GM12878 (cell line): Measurements from ENCODE around the gene TRAPPC6A. TPM values are rescaled to one million over a fixed set of nuclear protein-coding genes. Genes with fewer than 3 reads are reported as not detected.

ENCODE experiments used
- CTCF ChIP-seq, 3 experiments: IDR thresholded peaks in 2 of 3; conservative IDR thresholded peaks in 1 of 3; 2 replicates each; pipeline ENCODE4 v1.5.1; 2011; ENCODE audit warnings: low read depth in 3 of 3, low read length in 3 of 3, mild to moderate bottlenecking in 3 of 3, control low read depth in 2 of 3, moderate library complexity in 2 of 3, inconsistent platforms in 1 of 3, mixed read lengths in 1 of 3; ENCODE audit not compliant: control insufficient read depth in 2 of 3, insufficient read depth in 1 of 3; ENCODE audit errors: extremely low read depth in 1 of 3
- GABPA ChIP-seq: IDR thresholded peaks from 2 replicates; pipeline ENCODE4 v1.6.1; 2014; ENCODE audit warnings: antibody characterized with exemption, low read depth, mild to moderate bottlenecking, inconsistent platforms
- JUNB ChIP-seq: IDR thresholded peaks from 2 replicates; pipeline ENCODE4 v1.6.1; 2016; ENCODE audit warnings: antibody characterized with exemption, mild to moderate bottlenecking
- RAD21 ChIP-seq: IDR thresholded peaks from 2 replicates; pipeline ENCODE4 v1.6.1; 2011; ENCODE audit warnings: mild to moderate bottlenecking, low read depth, low read length, moderate library complexity; ENCODE audit not compliant: insufficient read depth
- SP1 ChIP-seq: IDR thresholded peaks from one replicate; pipeline ENCODE4 v1.6.1; 2011; ENCODE audit warnings: low read depth, low read length
- SRF ChIP-seq, 2 experiments: IDR thresholded peaks; 2 replicates each; pipeline ENCODE4 v1.6.1; 2011; ENCODE audit warnings: low read depth in 2 of 2, low read length in 2 of 2, mild to moderate bottlenecking in 1 of 2, moderate library complexity in 1 of 2
- polyA plus RNA-seq, 11 experiments: library from polyadenylated mRNA; depleted of rRNA in 4 of 11; unstranded in 6 of 11; stranded (reverse) in 5 of 11; fragments of >200 nt; fragmentation: Nextera tagmentation in 4 of 11; fragmentation: Illumina TruSeq in 1 of 11; extraction: Ambion mirVana in 4 of 11; extraction: Trizol in 1 of 11; gene quantifications; 1 replicate in 1 of 11; 2 replicates in 10 of 11; pipeline versions ENCODE4 v1.2.1 to v1.2.3, GENCODE V29; 2011 to 2016; ENCODE audit warnings: inconsistent platforms in 2 of 11, missing spikeins in 2 of 11, low read depth in 1 of 11
- total RNA-seq, 4 experiments: library from RNA; depleted of rRNA in 3 of 4; stranded (reverse); fragments of >200 nt in 3 of 4; fragmentation: Illumina TruSeq in 1 of 4; extraction: Trizol in 1 of 4; gene quantifications; 2 replicates each; pipeline versions ENCODE4 v1.2.1 to v1.2.3, GENCODE V29; 2013 to 2021
- TF ChIP-seq, protein P1 (sequence below): fragments of 150-350 bp; IDR thresholded peaks from 2 replicates; pipeline ENCODE4 v1.6.1; 2016; ENCODE audit warnings: low read depth, low read length
- TF ChIP-seq, protein P2 (sequence below): IDR thresholded peaks from 2 replicates; pipeline ENCODE4 v1.6.1; 2012; ENCODE audit warnings: low read depth, low read length, improper control_type of control experiment

The TRAPPC6A gene
- total and polyA plus RNA-seq, 10 of the 15 experiments (the other 5 are each of a cell fraction or from before 2014, with no cell fraction given) = 1.8 to 83.9 (median 35.8) TPM

DNA sequence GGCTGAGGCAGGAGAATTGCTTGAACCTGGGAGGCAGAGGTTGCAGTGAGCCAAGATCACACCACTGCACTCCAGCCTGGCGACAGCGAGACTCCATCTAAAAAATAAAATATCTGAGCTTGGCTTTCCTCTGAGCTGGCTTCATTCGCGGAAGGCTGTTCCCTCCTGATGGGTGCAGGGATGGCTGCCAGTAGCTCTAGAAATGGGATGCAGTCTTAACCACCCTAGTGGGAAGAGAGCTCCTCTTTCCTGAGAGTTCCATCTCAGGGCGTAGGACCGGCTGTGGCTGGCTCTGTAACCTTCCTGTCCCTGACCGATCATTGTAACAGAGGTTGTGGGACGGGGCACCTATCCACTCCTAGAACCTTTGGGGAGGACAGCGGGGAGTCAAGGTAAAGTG, 52.7 kb downstream of the TRAPPC6A start (continued):
- TF ChIP-seq, protein P1, sequence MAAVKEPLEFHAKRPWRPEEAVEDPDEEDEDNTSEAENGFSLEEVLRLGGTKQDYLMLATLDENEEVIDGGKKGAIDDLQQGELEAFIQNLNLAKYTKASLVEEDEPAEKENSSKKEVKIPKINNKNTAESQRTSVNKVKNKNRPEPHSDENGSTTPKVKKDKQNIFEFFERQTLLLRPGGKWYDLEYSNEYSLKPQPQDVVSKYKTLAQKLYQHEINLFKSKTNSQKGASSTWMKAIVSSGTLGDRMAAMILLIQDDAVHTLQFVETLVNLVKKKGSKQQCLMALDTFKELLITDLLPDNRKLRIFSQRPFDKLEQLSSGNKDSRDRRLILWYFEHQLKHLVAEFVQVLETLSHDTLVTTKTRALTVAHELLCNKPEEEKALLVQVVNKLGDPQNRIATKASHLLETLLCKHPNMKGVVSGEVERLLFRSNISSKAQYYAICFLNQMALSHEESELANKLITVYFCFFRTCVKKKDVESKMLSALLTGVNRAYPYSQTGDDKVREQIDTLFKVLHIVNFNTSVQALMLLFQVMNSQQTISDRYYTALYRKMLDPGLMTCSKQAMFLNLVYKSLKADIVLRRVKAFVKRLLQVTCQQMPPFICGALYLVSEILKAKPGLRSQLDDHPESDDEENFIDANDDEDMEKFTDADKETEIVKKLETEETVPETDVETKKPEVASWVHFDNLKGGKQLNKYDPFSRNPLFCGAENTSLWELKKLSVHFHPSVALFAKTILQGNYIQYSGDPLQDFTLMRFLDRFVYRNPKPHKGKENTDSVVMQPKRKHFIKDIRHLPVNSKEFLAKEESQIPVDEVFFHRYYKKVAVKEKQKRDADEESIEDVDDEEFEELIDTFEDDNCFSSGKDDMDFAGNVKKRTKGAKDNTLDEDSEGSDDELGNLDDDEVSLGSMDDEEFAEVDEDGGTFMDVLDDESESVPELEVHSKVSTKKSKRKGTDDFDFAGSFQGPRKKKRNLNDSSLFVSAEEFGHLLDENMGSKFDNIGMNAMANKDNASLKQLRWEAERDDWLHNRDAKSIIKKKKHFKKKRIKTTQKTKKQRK = no peak
- TF ChIP-seq SP1 = no peak
- no peak for TF ChIP-seq GABPA
- TF ChIP-seq, protein P2, sequence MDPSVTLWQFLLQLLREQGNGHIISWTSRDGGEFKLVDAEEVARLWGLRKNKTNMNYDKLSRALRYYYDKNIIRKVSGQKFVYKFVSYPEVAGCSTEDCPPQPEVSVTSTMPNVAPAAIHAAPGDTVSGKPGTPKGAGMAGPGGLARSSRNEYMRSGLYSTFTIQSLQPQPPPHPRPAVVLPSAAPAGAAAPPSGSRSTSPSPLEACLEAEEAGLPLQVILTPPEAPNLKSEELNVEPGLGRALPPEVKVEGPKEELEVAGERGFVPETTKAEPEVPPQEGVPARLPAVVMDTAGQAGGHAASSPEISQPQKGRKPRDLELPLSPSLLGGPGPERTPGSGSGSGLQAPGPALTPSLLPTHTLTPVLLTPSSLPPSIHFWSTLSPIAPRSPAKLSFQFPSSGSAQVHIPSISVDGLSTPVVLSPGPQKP = no peak
- TF ChIP-seq CTCF (IDR thresholded peaks at IDR 0.05 in 2 of 3, conservative IDR thresholded peaks at IDR 0.05 in 1 of 3; ENCODE audit: control insufficient read depth in 2 of 3, extremely low read depth in 1 of 3, insufficient read depth in 1 of 3, low read depth in 3 of 3, low read length in 3 of 3) = no peak
- TF ChIP-seq SRF (IDR thresholded peaks at IDR 0.05; ENCODE audit: low read depth in 2 of 2, low read length in 2 of 2) = no peak
- TF ChIP-seq JUNB = no peak
- TF ChIP-seq RAD21 = no peak
